Measurements from ENCODE around the gene ANXA2R.
"Not testable (repeated sequence)": the region's sequence is repeated elsewhere in the genome, so short reads cannot be mapped to it uniquely, and the experiment has no call there.

Gene ANXA2R

DNA sequence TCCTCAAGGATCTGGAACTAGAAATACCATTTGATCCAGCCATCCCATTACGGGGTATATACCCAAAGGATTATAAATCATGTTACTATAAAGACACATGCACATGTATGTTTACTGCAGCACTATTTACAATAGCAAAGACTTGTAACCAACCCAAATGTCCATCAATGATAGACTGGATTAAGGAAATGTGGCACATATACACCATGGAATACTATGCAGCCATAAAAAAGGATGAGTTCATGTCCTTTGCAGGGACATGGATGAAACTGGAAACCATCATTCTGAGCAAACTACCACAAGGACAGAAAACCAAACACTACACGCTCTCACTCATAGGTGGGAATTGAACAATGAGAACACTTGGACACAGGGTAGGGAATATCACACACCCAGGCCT, 19.9 kb upstream of the ANXA2R start:
- not testable (repeated sequence) for DNase-seq

- not testable (repeated sequence) for DNase-seq
These were observed 15.0 kb upstream of the ANXA2R start for GRCh38 chr5:43055098-43055497.

GRCh38 chr5:43051684-43052083, 11.6 kb upstream of the ANXA2R start:
- DNase-seq: no peak

GRCh38 chr5:43050384-43050783, 10.3 kb upstream of the ANXA2R start:
- DNase-seq: no peak

GRCh38 chr5:43049236-43049635, 9.1 kb upstream of the ANXA2R start:
- no peak for DNase-seq

- DNase-seq: no peak
These were observed 6.4 kb upstream of the ANXA2R start for GRCh38 chr5:43046474-43046873.

GRCh38 chr5:43045236-43045635, 5.1 kb upstream of the ANXA2R start:
- no peak for DNase-seq

- no peak for DNase-seq
These were observed 4.2 kb upstream of the ANXA2R start for GRCh38 chr5:43044181-43044914.

GRCh38 chr5:43043400-43043756, 3.3 kb upstream of the ANXA2R start:
- peak; percentile 41 for DNase-seq

DNA sequence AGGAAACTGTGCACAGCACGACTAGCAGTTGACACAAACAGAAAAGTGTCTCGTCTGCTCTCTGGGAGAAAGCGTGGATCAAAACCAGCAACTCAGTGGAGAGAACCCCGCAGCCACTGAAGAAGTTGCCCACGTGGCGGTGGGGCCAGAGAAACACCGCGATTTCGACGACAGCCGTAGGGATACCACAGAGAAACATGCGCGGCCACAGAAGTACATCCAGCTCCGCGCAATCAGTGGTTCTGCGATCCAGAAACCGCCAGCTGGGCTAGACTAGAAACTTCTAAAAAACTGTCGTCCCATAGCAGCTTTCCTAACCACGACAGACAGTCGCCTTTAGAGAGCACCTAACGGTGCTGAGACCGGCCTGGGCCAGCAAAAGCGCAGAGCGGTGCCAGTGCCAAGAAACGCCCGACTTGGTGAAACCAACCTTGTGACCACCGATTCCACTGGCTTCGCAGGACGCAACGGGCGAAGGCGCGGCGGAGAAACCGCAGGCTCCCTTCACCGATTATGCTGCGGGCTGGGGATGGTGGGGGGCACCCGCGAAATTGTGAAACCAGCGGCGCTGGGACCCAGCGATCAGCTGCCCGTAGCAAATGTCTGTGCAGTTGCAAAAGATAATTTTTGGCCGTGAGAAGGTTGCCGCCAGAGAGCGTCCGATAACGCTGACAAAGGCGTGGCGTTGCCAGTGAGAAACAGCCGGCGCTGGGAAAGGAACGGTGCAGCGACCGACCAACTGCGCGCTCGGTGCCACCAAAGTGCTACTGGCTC, 2.7 kb upstream of the ANXA2R start:
- peak; percentile 57 for DNase-seq

DNA sequence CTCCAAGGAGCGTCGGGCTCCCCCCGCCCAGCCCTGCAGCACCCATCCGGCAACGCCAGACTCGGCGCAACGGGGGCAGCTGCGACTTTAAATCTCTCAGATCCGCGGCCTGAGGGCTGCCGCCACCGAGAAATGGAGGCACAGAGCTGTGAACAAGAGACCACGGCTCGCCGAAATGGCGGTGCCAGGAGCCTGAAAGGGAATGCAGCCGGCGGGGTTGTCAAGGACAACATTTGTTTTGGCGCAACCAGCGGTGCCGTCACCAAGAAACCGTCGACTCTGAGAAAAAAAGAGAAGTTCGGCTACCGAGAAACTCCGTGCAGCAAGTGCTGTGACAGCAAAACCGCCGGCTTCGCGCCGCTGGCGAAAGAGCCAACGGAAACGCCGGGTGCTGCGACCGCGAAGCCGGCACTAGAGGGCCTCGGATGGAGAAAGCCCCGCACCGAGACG, 2.1 kb upstream of the ANXA2R start:
- DNase-seq: peak; percentile 70

DNA sequence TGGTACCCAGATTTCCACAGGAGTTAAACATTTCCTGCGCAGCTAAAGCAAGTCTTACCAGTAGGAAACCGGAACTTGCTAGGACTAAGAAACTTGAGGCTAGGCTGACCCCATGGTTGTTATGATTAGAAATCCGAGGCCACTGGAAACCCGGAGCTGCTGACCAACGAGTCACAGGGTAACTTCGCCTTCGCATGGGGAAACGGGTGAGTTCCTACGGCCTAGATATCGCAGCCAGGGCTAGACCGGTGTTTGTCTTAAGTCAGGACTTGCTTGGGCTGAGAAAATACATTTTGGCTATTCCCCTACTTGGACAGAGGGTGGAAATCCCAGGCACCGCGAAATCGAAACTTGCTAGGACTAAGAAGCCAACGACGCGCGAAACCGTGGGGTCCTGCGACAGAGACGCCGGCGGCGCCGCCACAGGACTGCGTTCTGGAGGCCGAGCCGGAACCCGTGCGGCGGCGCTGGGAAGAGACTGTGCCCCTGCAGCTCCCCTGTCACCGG, 1.6 kb upstream of the ANXA2R start:
- peak; percentile 70 for DNase-seq

DNA sequence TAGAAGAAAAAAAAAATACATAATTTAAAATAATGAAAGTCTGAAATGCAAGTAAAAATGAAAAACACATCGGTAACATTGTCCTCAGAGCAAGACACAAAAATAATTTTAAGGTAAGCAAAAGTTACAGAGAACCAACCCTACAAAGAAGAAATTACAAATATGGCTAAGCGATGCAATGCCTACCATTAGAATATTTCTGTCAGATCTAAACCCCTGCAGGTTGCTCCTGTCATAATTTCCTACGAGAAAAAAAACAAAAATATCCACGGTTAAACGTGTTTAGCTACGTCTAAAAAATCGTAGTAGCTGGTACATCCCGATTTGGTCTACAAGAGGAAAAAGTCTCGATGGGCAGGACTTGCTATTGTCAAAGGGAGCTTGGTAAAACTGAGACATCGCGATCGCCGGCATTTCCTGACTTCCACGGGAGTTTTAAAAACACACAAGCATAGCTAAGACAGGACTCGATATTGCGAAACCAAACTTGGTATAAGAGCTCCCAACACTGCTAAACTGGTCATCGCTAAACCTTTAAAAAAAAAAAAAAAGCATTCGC, 1.1 kb upstream of the ANXA2R start:
- DNase-seq: peak; percentile 34

- peak; percentile 70 for DNase-seq
These were observed 440 bp downstream of the ANXA2R start for GRCh38 chr5:43039471-43040286.

GRCh38 chr5:43039152-43039470, 1.0 kb downstream of the ANXA2R start:
- no peak for DNase-seq

DNA sequence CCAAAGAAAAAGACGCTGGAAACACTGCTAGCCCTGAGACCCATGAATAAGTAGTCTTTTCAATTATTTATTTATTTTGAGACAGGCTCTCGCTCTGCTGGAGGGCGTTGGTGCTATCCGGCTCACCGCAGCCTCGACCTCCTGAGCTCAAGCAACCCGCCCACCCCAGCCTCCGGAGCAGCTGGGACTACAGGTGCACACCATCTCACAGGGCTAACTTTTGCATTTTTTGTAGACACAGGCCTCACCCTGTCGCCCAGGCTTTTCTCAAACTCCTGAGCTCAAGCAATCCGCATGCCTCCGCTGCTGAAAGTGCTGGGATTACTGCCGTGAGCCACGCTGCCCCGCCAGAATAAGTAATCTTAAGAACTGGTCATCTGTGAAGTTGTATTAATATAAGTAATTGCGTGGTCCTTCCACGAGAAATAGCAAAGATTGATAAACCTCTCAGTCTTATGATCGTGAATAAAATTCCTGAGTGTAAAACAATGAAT, 1.6 kb downstream of the ANXA2R start:
- no peak for DNase-seq

DNA sequence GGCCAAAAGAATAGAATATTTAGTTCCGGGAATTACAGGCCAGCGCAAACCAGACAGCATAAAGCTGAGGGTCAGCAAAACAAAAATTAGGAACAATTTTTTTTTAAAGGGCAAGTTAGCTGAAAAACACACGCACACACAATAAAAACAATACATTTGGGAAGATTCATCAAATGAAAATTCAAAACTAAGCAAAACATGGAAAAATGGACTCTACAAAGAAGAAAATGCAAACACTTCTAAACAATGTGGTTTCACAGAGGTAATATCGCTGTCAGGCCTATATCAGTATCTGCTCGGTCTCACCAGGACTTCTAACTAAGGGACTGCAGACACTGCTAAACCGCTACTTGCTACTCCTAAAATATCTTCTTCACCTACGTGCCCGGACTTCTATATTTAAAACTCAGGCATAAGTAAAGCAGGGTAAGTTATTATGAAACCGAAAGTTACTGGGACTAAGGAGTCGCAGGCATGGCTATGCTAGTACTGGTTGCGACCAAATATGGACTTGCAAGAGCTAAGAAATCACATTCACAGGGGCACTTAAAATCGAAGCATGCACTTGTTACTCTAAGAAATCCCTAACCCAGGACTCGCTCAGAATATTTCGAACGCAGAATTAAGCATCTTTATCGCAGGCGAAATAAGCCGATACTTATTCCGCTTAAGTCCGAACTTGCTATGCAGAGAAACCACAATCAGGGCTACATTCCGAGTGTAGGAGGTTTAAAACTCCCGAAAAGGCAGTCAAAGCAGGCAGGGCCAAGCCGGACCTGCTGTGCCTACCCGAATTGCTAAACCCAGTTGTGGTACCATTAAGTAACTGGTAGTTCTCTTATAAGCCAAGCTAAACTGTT, 2.3 kb downstream of the ANXA2R start:
- DNase-seq: no peak

GRCh38 chr5:43036856-43037635, 3.1 kb downstream of the ANXA2R start:
- no peak for DNase-seq

DNA sequence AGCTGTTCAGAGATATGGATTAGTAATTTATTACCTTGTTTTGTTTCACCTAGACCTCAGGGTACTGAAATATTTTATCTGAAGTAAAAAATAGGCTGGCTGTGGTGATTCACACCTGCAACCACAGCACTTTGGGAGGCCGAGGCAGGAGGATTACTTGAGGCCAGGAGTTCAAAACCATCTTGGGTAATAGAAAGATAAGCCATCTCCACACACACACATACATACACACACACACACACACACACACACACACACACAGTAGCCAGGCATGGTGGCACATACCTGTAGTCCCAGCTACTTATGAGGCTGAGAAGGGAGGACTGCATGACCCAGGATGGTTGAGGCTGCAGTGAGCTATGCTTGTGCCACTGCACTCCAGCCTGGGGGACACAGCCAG, 3.7 kb downstream of the ANXA2R start:
- no peak for DNase-seq

GRCh38 chr5:43034591-43034968, 5.5 kb downstream of the ANXA2R start:
- no peak for DNase-seq

Measured in NCI-H1105 (cell line).